ENCODE results near the gene CPSF7.

Gene CPSF7

GRCh38 chr11:61418136-61418535 lies 11.6 kb downstream of the CPSF7 start:
- DNase-seq (ENCODE audit: low read depth): no peak
- no peak overlapping the region for H3K4me3 ChIP-seq (ENCODE audit: low read length)
- TF ChIP-seq CTCF (conservative IDR thresholded peaks at IDR 0.05; ENCODE audit: low read depth, low read length): no peak

- DNase-seq (ENCODE audit: low read depth): no peak
- no peak for TF ChIP-seq CTCF (conservative IDR thresholded peaks at IDR 0.05; ENCODE audit: low read depth, low read length)
Observed at GRCh38 chr11:61417670-61418069, 12.1 kb downstream of the CPSF7 start.

GRCh38 chr11:61416941-61417340 lies 12.8 kb downstream of the CPSF7 start:
- H3K4me3 ChIP-seq (ENCODE audit: low read length): no peak overlapping the region
- no peak for DNase-seq (ENCODE audit: low read depth)
- TF ChIP-seq CTCF (conservative IDR thresholded peaks at IDR 0.05; ENCODE audit: low read depth, low read length): no peak

More at GRCh38 chr11:61417670-61418069, 12.1 kb downstream of the CPSF7 start:
- H3K4me3 ChIP-seq (ENCODE audit: low read length): no peak overlapping the region

- no peak for DNase-seq (ENCODE audit: low read depth)
- no peak overlapping the region for H3K4me3 ChIP-seq (ENCODE audit: low read length)
Observed at GRCh38 chr11:61415381-61415780, 14.4 kb downstream of the CPSF7 start.

GRCh38 chr11:61414547-61414946 lies 15.2 kb downstream of the CPSF7 start:
- TF ChIP-seq CTCF (conservative IDR thresholded peaks at IDR 0.05; ENCODE audit: low read depth, low read length): no peak
- H3K4me3 ChIP-seq (ENCODE audit: low read length): no peak overlapping the region
- DNase-seq (ENCODE audit: low read depth): no peak

More at GRCh38 chr11:61415381-61415780, 14.4 kb downstream of the CPSF7 start:
- TF ChIP-seq CTCF (conservative IDR thresholded peaks at IDR 0.05; ENCODE audit: low read depth, low read length): no peak

- no peak overlapping the region for H3K4me3 ChIP-seq (ENCODE audit: low read length)
- DNase-seq (ENCODE audit: low read depth): no peak
- no peak for TF ChIP-seq CTCF (conservative IDR thresholded peaks at IDR 0.05; ENCODE audit: low read depth, low read length)
Observed at GRCh38 chr11:61413496-61413895, 16.3 kb downstream of the CPSF7 start.

- H3K4me3 ChIP-seq (ENCODE audit: low read length): no peak overlapping the region
- DNase-seq (ENCODE audit: low read depth): no peak
- TF ChIP-seq CTCF (conservative IDR thresholded peaks at IDR 0.05; ENCODE audit: low read depth, low read length): no peak
Observed at GRCh38 chr11:61411589-61411988, 18.2 kb downstream of the CPSF7 start.
